Keratinocyte (primary cell): ENCODE results near the gene COMT. TPM values are rescaled to one million over a fixed set of nuclear protein-coding genes. Genes with fewer than 3 reads are reported as not detected.

Source experiments
- DNase-seq: peaks from one replicate; pipeline ENCODE4 v3.0.0-alpha.2; 2011; ENCODE audit warnings: low read depth, missing footprints, low spot score
- FAIRE-seq: peaks from 2 replicates; lab custom pipeline; 2011; peaks lifted over from hg19 to GRCh38; lab: Jason Lieb, UNC
- H2AFZ ChIP-seq: 2 replicates; pipeline ENCODE4 v1.6.0; 2012; ENCODE audit warnings: low read length, control low read depth, inconsistent platforms; ENCODE audit not compliant: control insufficient read depth
- H3K27ac ChIP-seq: 2 replicates; pipeline ENCODE4 v1.5.1; 2011; ENCODE audit warnings: low read length; ENCODE audit not compliant: control insufficient read depth, insufficient read depth
- H3K27me3 ChIP-seq: 3 replicates; pipeline ENCODE4 v1.6.0; 2011; ENCODE audit warnings: low read length; ENCODE audit not compliant: control insufficient read depth, insufficient read depth; ENCODE audit errors: extremely low read depth
- H3K36me3 ChIP-seq, 2 experiments: 2 replicates in 1 of 2; 3 replicates in 1 of 2; pipeline ENCODE4 v1.5.1; 2011; ENCODE audit warnings: low read length in 2 of 2, mild to moderate bottlenecking in 1 of 2; ENCODE audit not compliant: control insufficient read depth in 2 of 2, insufficient read depth in 2 of 2; ENCODE audit errors: extremely low read depth in 1 of 2
- H3K4me1 ChIP-seq: 3 replicates; pipeline ENCODE4 v1.5.1; 2011; ENCODE audit warnings: low read length; ENCODE audit not compliant: control insufficient read depth, insufficient read depth; ENCODE audit errors: extremely low read depth
- H3K4me2 ChIP-seq: 3 replicates; pipeline ENCODE4 v1.6.0; 2011; ENCODE audit warnings: low read depth, low read length; ENCODE audit not compliant: control insufficient read depth, insufficient read depth; ENCODE audit errors: extremely low read depth
- H3K4me3 ChIP-seq, 3 experiments: fragments of 200-600 bp in 1 of 3; sonication (generic) in 1 of 3; 2 replicates in 2 of 3; 3 replicates in 1 of 3; pipeline ENCODE4 v1.5.1; 2011 to 2016; ENCODE audit warnings: low read length in 3 of 3, mild to moderate bottlenecking in 3 of 3, control low read depth in 2 of 3, inconsistent platforms in 1 of 3, low read depth in 1 of 3, mixed read lengths in 1 of 3, mixed run types in 1 of 3, moderate library complexity in 1 of 3; ENCODE audit not compliant: control insufficient read depth in 2 of 3, insufficient read depth in 2 of 3; ENCODE audit errors: extremely low read depth in 1 of 3
- H3K79me2 ChIP-seq: 2 replicates; pipeline ENCODE4 v1.6.0; 2012; ENCODE audit warnings: low read length; ENCODE audit not compliant: control insufficient read depth, insufficient read depth
- H3K9ac ChIP-seq: 3 replicates; pipeline ENCODE4 v1.6.0; 2011; ENCODE audit warnings: low read length; ENCODE audit not compliant: control insufficient read depth, insufficient read depth; ENCODE audit errors: extremely low read depth
- H3K9me1 ChIP-seq: 3 replicates; pipeline ENCODE4 v1.6.0; 2011; ENCODE audit warnings: low read length; ENCODE audit not compliant: control insufficient read depth, insufficient read depth; ENCODE audit errors: extremely low read depth
- H3K9me3 ChIP-seq: 2 replicates; pipeline ENCODE4 v1.5.1; 2012; ENCODE audit warnings: low read depth, low read length; ENCODE audit not compliant: control insufficient read depth
- H4K20me1 ChIP-seq: 3 replicates; pipeline ENCODE4 v1.6.0; 2011; ENCODE audit warnings: low read length; ENCODE audit not compliant: control insufficient read depth, insufficient read depth; ENCODE audit errors: extremely low read depth
- EZH2 ChIP-seq: IDR thresholded peaks from one replicate; pipeline ENCODE4 v1.6.1; 2012; ENCODE audit warnings: inconsistent platforms, mild to moderate bottlenecking, low read length, moderate library complexity
- dilution Hi-C: fragments of 300-500 bp; cut with MboI; formaldehyde crosslinking; loops from one replicate; pipeline ENCODE4 v1.7.0; 2020; ENCODE audit warnings: low sequenced_read_pairs; ENCODE audit not compliant: extremely low pct_ligation_motif_present
- polyA plus RNA-seq, 5 experiments: library from polyadenylated mRNA; depleted of rRNA in 3 of 5; stranded (reverse) in 3 of 5; stranded (forward) in 1 of 5; unstranded in 1 of 5; fragments of >200 nt; gene quantifications; 1 replicate in 1 of 5; 2 replicates in 3 of 5; 3 replicates in 1 of 5; pipeline versions ENCODE4 v1.2.1 to v1.2.3, GENCODE V29; 2011 to 2012; ENCODE audit warnings: missing spikeins in 2 of 5, low read depth in 1 of 5, low replicate concordance in 1 of 5
- TF ChIP-seq, protein P1 (sequence below), 3 experiments: IDR thresholded peaks in 1 of 3; conservative IDR thresholded peaks in 1 of 3; optimal IDR thresholded peaks in 1 of 3; 2 replicates in 2 of 3; 3 replicates in 1 of 3; pipeline versions ENCODE3 to v1.5.1; 2011; ENCODE audit warnings: low read length in 3 of 3, mild to moderate bottlenecking in 3 of 3, moderate library complexity in 2 of 3, control low read depth in 1 of 3, inconsistent platforms in 1 of 3; ENCODE audit not compliant: insufficient read depth in 2 of 3; ENCODE audit errors: extremely low read depth in 1 of 3

Gene COMT
- polyA plus RNA-seq, 1 donor (not counting 4 experiments of a cell fraction or from before 2014, with no cell fraction given): 139 TPM

DNA sequence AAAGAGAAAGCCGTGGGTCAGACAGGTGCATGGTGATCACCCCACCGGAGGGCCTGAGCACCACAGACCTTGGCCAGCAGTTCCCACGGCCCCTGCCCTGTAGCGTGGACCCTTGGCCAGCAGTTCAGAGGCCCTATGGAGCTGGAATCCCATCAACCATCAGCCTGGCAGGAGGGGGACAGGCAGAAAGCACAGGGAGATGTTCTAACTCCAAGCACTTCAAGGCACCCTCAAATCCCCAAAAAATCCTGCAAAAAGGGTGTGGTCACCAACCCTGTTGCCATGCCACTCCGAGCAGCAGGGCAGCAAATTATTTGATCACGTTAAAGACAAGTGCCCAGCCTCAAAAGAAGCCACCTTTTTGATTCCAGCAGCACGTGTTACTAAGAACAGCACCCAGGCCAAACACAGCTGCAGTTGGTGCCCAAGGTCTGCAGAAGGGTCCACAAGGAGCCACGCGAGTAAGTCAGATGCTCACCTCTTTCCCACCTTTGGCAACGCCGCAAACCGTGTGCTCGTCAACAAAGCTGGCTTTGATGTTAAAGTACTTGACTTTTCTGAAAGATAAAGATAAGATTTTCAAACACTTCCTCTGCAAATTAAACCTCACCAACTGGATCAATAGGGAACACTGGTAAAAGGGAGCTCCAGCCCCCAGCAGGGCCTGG, 26.2 kb upstream of the COMT start:
- dilution Hi-C loops: no loop called here
- no peaks in the 10 kb centered on the region for H3K9me1 ChIP-seq
- no peak for FAIRE-seq

DNA sequence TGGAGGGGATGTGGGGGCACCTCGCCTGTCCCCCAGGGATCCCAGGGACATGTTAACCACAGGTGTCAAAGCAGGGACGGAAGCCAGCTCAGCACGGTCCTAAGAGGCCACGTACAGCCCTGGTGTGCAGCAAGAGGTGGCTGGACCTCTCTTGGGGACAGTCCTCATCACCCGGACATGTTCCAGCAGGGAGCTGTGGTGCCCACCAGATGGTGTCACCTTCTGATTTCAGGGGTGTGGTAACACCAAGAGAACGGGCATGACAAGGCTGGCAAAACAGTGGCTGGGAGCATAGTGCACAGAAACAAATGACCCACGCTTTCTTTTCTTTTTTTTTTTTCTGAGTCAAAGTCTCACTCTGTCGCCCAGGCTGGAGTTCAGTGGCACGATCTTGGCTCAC, 25.6 kb upstream of the COMT start:
- Histone ChIP-seq H3K79me2 (no peaks in the 10 kb centered on the region), H3K27ac (no peak overlapping the region), H3K9me3 (no peaks in the 10 kb centered on the region), H3K27me3 (no peaks in the 10 kb centered on the region), H3K4me1 (no peaks in the 10 kb centered on the region), H2AFZ (no peak overlapping the region), H4K20me1 (no peaks in the 10 kb centered on the region), H3K9me1 (no peaks in the 10 kb centered on the region), H3K4me3 (no peak overlapping the region), H3K4me2 (no peak overlapping the region), H3K9ac (no peak overlapping the region), H3K36me3 (peaks cover 13 to 19% of the 10 kb centered on the region in 2 experiments)
- no peak for TF ChIP-seq EZH2
- TF ChIP-seq, protein P1, sequence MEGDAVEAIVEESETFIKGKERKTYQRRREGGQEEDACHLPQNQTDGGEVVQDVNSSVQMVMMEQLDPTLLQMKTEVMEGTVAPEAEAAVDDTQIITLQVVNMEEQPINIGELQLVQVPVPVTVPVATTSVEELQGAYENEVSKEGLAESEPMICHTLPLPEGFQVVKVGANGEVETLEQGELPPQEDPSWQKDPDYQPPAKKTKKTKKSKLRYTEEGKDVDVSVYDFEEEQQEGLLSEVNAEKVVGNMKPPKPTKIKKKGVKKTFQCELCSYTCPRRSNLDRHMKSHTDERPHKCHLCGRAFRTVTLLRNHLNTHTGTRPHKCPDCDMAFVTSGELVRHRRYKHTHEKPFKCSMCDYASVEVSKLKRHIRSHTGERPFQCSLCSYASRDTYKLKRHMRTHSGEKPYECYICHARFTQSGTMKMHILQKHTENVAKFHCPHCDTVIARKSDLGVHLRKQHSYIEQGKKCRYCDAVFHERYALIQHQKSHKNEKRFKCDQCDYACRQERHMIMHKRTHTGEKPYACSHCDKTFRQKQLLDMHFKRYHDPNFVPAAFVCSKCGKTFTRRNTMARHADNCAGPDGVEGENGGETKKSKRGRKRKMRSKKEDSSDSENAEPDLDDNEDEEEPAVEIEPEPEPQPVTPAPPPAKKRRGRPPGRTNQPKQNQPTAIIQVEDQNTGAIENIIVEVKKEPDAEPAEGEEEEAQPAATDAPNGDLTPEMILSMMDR (optimal IDR thresholded peaks at IDR 0.05 in 1 of 3, IDR thresholded peaks at IDR 0.05 in 1 of 3, conservative IDR thresholded peaks at IDR 0.05 in 1 of 3; ENCODE audit: extremely low read depth in 1 of 3, insufficient read depth in 2 of 3, low read length in 3 of 3): no peak
- FAIRE-seq: no peak
- DNase-seq: no peak
- dilution Hi-C loops: no loop called here

More for the DNA sequence above, 26.2 kb upstream of the COMT start:
- no peaks in the 10 kb centered on the region for H3K27me3 ChIP-seq
- H2AFZ ChIP-seq: no peak overlapping the region
- H3K36me3 ChIP-seq: peaks cover 13 to 19% of the 10 kb centered on the region in 2 experiments
- no peaks in the 10 kb centered on the region for H3K79me2 ChIP-seq
- TF ChIP-seq EZH2: no peak
- TF ChIP-seq, protein P1 (optimal IDR thresholded peaks at IDR 0.05 in 1 of 3, IDR thresholded peaks at IDR 0.05 in 1 of 3, conservative IDR thresholded peaks at IDR 0.05 in 1 of 3; ENCODE audit: extremely low read depth in 1 of 3, insufficient read depth in 2 of 3, low read length in 3 of 3): no peak
- no peaks in the 10 kb centered on the region for H3K9me3 ChIP-seq
- no peak overlapping the region for H3K27ac ChIP-seq
- no peaks in the 10 kb centered on the region for H3K4me1 ChIP-seq
- H4K20me1 ChIP-seq: no peaks in the 10 kb centered on the region
- H3K4me2 ChIP-seq: no peak overlapping the region
- no peak overlapping the region for H3K4me3 ChIP-seq
- no peak for DNase-seq
- no peak overlapping the region for H3K9ac ChIP-seq
